Stimulated activated CD8-positive, alpha-beta memory T cell treated with anti-CD3 and anti-CD28 coated beads, Interleukin-2, amount 100 ng/mL, for 48 hours (primary cell): ENCODE measurements around the gene WTIP.
"Not testable (repeated sequence)": the region's sequence is repeated elsewhere in the genome, so short reads cannot be mapped to it uniquely, and the experiment has no call there.

Source experiments
- DNase-seq, 2 donors: peaks; one replicate each; pipeline ENCODE4 v3.0.0-alpha.2; 2020; ENCODE audit warnings: low read depth in 2 of 2

Gene WTIP

DNA sequence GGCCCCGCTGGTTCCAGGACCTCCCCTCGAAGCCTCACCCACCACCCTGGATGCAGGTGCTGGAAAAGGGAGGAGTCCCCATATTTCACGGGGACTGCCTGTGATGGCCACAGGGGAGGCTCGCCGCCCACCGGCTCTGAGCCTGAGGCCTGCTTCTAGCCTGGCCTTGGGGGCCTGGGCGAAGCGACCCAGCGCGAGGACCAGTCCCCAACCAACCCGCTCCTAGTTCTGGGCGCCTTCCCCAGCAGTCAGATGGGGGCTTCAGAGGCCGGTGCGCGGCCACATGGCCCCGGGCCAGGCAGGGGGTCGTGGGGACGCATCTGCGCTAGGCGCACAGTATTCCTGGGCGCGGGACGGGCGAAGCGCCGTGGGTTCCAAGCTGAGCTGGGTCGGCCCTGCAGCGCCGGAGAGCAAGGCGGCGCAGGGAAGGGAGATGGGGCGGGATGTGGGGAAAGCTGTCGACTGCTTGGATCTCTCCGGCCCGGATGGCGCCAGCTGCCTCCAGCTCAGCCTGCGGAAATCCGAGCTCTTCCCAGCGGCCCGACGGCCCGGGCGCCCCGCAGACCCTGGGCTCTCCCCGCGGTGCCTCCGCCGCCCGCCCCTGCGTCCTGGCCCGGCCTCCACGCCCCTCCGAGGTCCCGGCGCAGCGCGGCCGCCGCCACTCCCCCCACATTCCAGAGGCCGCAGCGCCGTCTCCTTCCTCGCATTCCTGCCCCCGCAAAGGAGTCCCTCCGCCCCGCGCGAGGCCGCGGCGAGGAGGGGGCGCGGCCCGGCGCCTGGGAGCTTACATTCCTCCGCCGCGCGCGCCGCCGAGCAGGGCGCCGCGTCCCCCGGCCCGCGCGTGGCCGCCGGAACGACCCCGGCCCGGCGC, at the start of gene WTIP:
WTIP (plus strand) TSS at position 788 of the 871 bp plus-strand sequence. CDS start 217 bp downstream, outside the sequence.
- no peak for DNase-seq

GRCh38 chr19:34432797-34433196, 48.8 kb upstream of the WTIP start:
- no peak for DNase-seq

GRCh38 chr19:34436716-34437115, 44.8 kb upstream of the WTIP start:
- DNase-seq = no peak

- DNase-seq = no peak
These were observed 33.4 kb upstream of the WTIP start for GRCh38 chr19:34448191-34448590.

DNA sequence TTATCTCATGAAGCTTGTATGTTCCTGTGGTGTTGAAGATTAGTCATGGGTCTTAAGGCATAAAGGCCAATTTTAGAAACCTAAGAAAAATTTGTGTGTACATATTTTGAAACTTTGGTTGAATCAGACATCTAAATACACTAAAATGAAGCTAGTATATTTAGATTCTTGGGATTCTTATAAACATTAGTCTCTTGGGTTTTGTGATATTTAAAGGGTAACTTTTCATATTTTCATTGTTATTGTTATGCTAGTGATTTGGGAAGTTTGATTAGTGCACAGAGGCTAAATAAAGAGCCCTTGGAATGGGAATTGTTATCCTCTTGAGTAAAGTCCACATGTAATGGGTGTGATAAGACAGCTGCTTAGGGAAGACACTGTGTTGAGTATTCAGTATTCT, 28.8 kb upstream of the WTIP start:
- no peak for DNase-seq

- DNase-seq = no peak
These were observed 27.5 kb upstream of the WTIP start for GRCh38 chr19:34454091-34454490.

- DNase-seq = no peak
These were observed 26.9 kb upstream of the WTIP start for GRCh38 chr19:34454685-34455084.

- DNase-seq = not testable (repeated sequence)
These were observed 25.6 kb upstream of the WTIP start for GRCh38 chr19:34455783-34456480.

DNA sequence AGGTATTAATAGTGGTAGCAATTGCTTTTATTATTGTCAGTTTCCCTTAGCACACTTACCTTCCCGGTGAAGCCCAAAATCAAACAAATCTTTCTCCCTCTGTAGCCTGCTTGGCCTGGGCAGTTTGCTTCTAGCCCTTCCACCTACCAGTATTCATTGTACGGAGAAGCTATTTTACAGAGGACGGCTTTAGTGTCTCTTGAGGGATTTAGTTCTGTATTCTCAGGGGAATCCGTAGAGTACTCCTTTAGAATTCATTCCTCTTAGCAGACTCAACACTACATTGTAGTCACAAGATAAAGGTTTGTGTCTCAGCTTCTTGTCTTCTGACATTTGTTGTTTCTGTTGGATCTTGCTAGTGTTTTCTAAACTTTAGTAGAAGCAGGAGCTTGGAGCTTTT, 24.1 kb upstream of the WTIP start:
- DNase-seq = no peak

GRCh38 chr19:34458677-34459076, 22.9 kb upstream of the WTIP start:
- DNase-seq = no peak

GRCh38 chr19:34459614-34460013, 21.9 kb upstream of the WTIP start:
- no peak for DNase-seq

DNA sequence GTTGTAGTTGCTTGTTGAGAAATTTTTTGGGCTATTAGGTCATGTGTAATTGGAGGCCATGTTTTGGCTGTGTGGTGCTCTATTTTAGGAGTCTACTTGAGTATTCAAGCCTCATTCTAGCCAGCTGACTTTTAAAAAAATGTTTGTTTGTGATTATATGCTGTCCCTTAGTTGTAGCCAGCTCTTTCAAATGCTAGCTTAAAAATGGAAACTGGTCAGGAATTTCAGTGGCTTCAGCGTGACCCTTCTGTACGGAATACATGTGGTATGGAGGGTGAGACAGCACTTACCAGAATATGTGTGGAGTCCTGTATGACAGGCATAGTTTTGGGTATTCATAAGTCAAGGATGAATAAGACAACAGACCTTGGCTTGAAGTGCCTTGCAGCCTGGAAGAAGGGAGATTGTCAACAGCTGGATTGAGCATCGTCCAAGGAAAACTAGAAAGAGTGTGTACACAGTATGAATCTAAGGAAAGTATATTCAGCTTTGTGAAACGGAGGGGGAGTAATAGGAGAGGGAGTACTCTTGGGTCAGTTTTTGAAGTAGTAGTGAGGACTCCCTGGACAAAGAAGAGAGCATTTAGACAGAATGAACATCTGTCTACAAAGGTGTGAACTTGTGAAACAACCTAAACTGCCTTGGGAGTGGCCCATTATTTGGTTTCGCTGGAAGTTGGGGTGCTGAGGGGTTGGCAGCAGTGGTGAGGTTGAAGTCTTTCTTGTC, 20.0 kb upstream of the WTIP start:
- DNase-seq = no peak

GRCh38 chr19:34464785-34465184, 16.8 kb upstream of the WTIP start:
- not testable (repeated sequence) for DNase-seq

GRCh38 chr19:34468409-34468808, 13.1 kb upstream of the WTIP start:
- DNase-seq = no peak

DNA sequence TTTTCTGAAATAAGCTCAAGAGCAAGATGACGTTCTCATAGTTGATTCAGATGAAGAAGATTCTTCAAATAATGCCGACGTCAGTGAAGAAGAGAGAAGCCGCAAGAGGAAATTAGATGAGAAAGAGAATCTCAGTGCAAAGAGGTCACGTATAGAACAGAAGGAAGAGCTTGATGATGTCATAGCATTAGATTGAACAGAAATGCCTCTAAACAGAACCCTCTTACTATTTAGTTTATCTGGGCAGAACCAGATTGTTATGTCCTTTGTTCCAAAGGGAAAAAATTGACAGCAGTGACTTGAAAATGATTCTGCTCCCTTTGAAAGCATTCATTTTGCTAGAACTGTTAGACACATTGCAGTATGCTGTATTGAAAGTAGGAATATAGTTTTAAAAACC, 12.5 kb upstream of the WTIP start:
- DNase-seq = not testable (repeated sequence)

- DNase-seq = no peak
These were observed 9.5 kb upstream of the WTIP start for GRCh38 chr19:34471906-34472700.

- no peak for DNase-seq
These were observed 7.1 kb upstream of the WTIP start for GRCh38 chr19:34474233-34474989.

- DNase-seq = no peak
These were observed 6.3 kb upstream of the WTIP start for GRCh38 chr19:34475026-34475974.

DNA sequence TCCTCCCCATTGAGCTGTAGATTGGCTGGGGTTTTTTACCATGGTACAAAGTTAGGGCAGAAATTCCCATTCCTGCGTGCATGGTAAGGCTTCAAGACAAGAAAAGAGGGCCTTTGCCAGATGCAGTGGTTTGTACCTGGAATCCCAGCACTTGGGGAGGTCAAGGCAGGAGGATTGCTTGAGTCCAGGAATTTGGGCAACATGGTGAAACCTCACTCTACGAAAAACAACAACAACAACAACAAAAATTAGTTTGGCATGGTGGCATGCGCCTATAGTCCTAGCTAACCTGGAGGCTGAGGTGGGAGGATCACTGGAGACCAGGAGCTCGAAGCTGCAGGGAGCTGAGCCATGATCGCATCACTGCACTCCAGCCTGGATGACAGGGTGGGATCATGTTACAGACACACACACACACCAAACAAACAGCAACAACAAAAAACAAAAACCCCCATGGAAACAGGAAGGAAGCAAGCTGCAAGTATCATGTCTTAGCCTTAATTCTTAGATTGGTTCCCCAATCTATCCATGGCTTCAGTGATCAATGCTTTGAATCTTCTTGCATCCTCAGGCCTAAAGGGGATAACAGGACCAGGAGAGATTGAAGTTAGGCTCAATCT, 5.5 kb upstream of the WTIP start:
- no peak for DNase-seq
